ENCODE results near the gene ACTL8. TPM values are rescaled to one million over a fixed set of nuclear protein-coding genes. Genes with fewer than 3 reads are reported as not detected.

The ACTL8 gene
- total RNA-seq, 3 donors from 2014 or later (not counting 1 experiment from before 2014, with no cell fraction given): not detected

GRCh38 chr1:17791055-17791390 is 35.9 kb downstream of the ACTL8 start:
- intact Hi-C loops (cut with micrococcal nuclease): no loop called here
- no peaks in the 10 kb centered on the region for H3K9me3 Mint-ChIP-seq
- 69% methylated on average over 9 of the region's 9 CpGs for WGBS (ENCODE audit: insufficient coverage)
- Histone ChIP-seq H3K9me3 (ENCODE audit: control insufficient read depth, insufficient read depth, low read length) (no peaks in the 10 kb centered on the region), H3K27me3 (ENCODE audit: control insufficient read depth, insufficient read depth, low read length) (peaks cover 2% of the 10 kb centered on the region), H3K4me1 (ENCODE audit: control insufficient read depth, insufficient read depth, low read length) (no peaks in the 10 kb centered on the region), H3K27ac (ENCODE audit: low read length) (no peak overlapping the region), H3K36me3 (ENCODE audit: control insufficient read depth, insufficient read depth, low read length) (no peaks in the 10 kb centered on the region), H3K4me3 (ENCODE audit: low read length) (no peak overlapping the region)
- H3K4me3 Mint-ChIP-seq: no peak overlapping the region
- peaks cover 9 to 11% of the 10 kb centered on the region in 2 donors for H3K27me3 Mint-ChIP-seq (ENCODE audit: low read depth in 2 of 2)
- TF ChIP-seq CTCF (IDR thresholded peaks at IDR 0.05): no peak
- H3K27ac Mint-ChIP-seq: no peak overlapping the region
- ATAC-seq (no peak), DNase-seq (no peak)
- H3K36me3 Mint-ChIP-seq: no peaks in the 10 kb centered on the region
- H3K4me1 Mint-ChIP-seq: no peaks in the 10 kb centered on the region

GRCh38 chr1:17791480-17791879 is 36.3 kb downstream of the ACTL8 start:
- H3K4me3 Mint-ChIP-seq: no peak overlapping the region
- no peaks in the 10 kb centered on the region for H3K9me3 Mint-ChIP-seq
- peaks cover 9 to 12% of the 10 kb centered on the region in 2 donors for H3K27me3 Mint-ChIP-seq (ENCODE audit: low read depth in 2 of 2)
- Histone ChIP-seq H3K4me1 (ENCODE audit: control insufficient read depth, insufficient read depth, low read length) (no peaks in the 10 kb centered on the region), H3K27me3 (ENCODE audit: control insufficient read depth, insufficient read depth, low read length) (peaks cover 2% of the 10 kb centered on the region), H3K36me3 (ENCODE audit: control insufficient read depth, insufficient read depth, low read length) (no peaks in the 10 kb centered on the region), H3K4me3 (ENCODE audit: low read length) (no peak overlapping the region), H3K9me3 (ENCODE audit: control insufficient read depth, insufficient read depth, low read length) (no peaks in the 10 kb centered on the region), H3K27ac (ENCODE audit: low read length) (no peak overlapping the region)
- H3K4me1 Mint-ChIP-seq: no peaks in the 10 kb centered on the region
- DNase-seq (no peak), ATAC-seq (no peak)
- no peak overlapping the region for H3K27ac Mint-ChIP-seq
- 88% methylated on average over 6 of the region's 7 CpGs for WGBS (ENCODE audit: insufficient coverage)
- no peak for TF ChIP-seq CTCF (IDR thresholded peaks at IDR 0.05)
- intact Hi-C loops (cut with micrococcal nuclease): no loop called here
- no peaks in the 10 kb centered on the region for H3K36me3 Mint-ChIP-seq

- DNase-seq (no peak), ATAC-seq (peak in 1 of 3 donors; percentile 5)
- Mint-ChIP-seq H3K9me3 (no peaks in the 10 kb centered on the region), H3K27me3 (ENCODE audit: low read depth in 2 of 2) (peaks cover 9 to 12% of the 10 kb centered on the region in 2 donors), H3K4me3 (no peak overlapping the region), H3K27ac (no peak overlapping the region), H3K4me1 (no peaks in the 10 kb centered on the region), H3K36me3 (no peaks in the 10 kb centered on the region)
- Histone ChIP-seq H3K27ac (ENCODE audit: low read length) (no peak overlapping the region), H3K27me3 (ENCODE audit: control insufficient read depth, insufficient read depth, low read length) (peaks cover 2% of the 10 kb centered on the region), H3K4me1 (ENCODE audit: control insufficient read depth, insufficient read depth, low read length) (no peaks in the 10 kb centered on the region), H3K36me3 (ENCODE audit: control insufficient read depth, insufficient read depth, low read length) (no peaks in the 10 kb centered on the region), H3K9me3 (ENCODE audit: control insufficient read depth, insufficient read depth, low read length) (no peaks in the 10 kb centered on the region), H3K4me3 (ENCODE audit: low read length) (no peak overlapping the region)
- no peak for TF ChIP-seq CTCF (IDR thresholded peaks at IDR 0.05)
- 74% methylated on average over 6 of the region's 6 CpGs for WGBS (ENCODE audit: insufficient coverage)
- intact Hi-C loops (cut with micrococcal nuclease): no loop called here
Observed at GRCh38 chr1:17792421-17792820, 37.3 kb downstream of the ACTL8 start.

- no peaks in the 10 kb centered on the region for H3K4me1 Mint-ChIP-seq
- no peak for DNase-seq
- H3K9me3 Mint-ChIP-seq: no peaks in the 10 kb centered on the region
- Histone ChIP-seq H3K4me1 (ENCODE audit: control insufficient read depth, insufficient read depth, low read length) (no peaks in the 10 kb centered on the region), H3K27me3 (ENCODE audit: control insufficient read depth, insufficient read depth, low read length) (peaks cover 2% of the 10 kb centered on the region), H3K36me3 (ENCODE audit: control insufficient read depth, insufficient read depth, low read length) (no peaks in the 10 kb centered on the region), H3K27ac (ENCODE audit: low read length) (no peak overlapping the region), H3K9me3 (ENCODE audit: control insufficient read depth, insufficient read depth, low read length) (no peaks in the 10 kb centered on the region), H3K4me3 (ENCODE audit: low read length) (no peak overlapping the region)
- WGBS (ENCODE audit: insufficient coverage): 54% methylated on average over 14 of the region's 15 CpGs
- no peak overlapping the region for H3K27ac Mint-ChIP-seq
- no peaks in the 10 kb centered on the region for H3K36me3 Mint-ChIP-seq
- H3K27me3 Mint-ChIP-seq (ENCODE audit: low read depth in 2 of 2): peaks cover 8 to 20% of the 10 kb centered on the region in 2 donors
- intact Hi-C loops (cut with micrococcal nuclease): no loop called here
- no peak for TF ChIP-seq CTCF (IDR thresholded peaks at IDR 0.05)
- no peak for ATAC-seq
- H3K4me3 Mint-ChIP-seq: no peak overlapping the region
Observed at GRCh38 chr1:17795081-17795809, 40.1 kb downstream of the ACTL8 start.
